ENCODE data around the gene CREB3. TPM values are rescaled to one million over a fixed set of nuclear protein-coding genes. Genes with fewer than 3 reads are reported as not detected.

Gene CREB3
- total and polyA plus RNA-seq, 9 of the 15 experiments (the other 6 are each of a cell fraction or from before 2014, with no cell fraction given), result 5.7 to 18.3 (median 14.9) TPM

DNA sequence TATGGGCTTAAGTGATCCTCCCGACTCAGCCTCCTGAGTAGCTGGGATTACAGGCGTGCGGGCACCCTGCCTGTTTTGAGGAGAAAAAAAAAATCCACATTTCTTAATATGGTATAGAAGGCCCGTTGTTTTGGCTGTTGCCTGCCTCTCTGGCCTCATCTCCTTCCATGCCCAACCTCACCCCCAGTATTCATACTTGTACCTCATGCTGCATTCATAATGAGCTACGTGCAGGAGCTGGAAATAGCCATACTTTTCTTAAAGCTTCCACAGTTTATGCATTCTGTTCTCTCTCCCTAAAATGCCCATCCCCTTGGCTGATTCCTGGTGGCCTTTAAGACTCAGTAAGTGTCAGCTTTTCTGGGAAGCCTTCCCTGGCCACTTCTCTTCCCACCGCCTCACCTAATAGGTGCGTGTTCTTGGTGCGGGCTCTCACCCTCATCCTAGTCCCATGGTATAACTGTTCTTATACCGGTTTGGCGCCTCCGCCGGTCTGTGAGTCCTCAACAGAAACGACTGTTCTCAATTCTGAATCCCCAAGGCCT is 40.6 kb upstream of the CREB3 start:
- Histone ChIP-seq H3K27ac (ENCODE audit: extremely low read depth, low read depth, low read length) (peak overlapping the region; percentile 86; the same call in 1 of the 3 replicates), H3K4me3 (no peak overlapping the region), H3K9me3 (replicated peaks; ENCODE audit: control insufficient read depth, insufficient read depth, low read depth, low read length) (no peaks in the 10 kb centered on the region), H3K27me3 (ENCODE audit: control insufficient read depth in 2 of 2, insufficient read depth in 2 of 2, low read length in 2 of 2) (no peaks in the 10 kb centered on the region), H4K20me1 (replicated peaks; ENCODE audit: control insufficient read depth, insufficient read depth, low read length) (no peaks in the 10 kb centered on the region), H3K4me1 (replicated peaks in 1 of 2; ENCODE audit: control insufficient read depth in 2 of 2, insufficient read depth in 2 of 2, low read length in 2 of 2) (peaks cover 12 to 23% of the 10 kb centered on the region in 2 experiments; a peak in 4 of 5 replicates), H2AFZ (ENCODE audit: low read depth, low read length) (peak overlapping the region; percentile 91; the same call in 1 of the 2 replicates), H3K79me2 (ENCODE audit: control insufficient read depth, insufficient read depth, low read length) (no peaks in the 10 kb centered on the region), H3K9me1 (ENCODE audit: control insufficient read depth, insufficient read depth, low read length) (no peaks in the 10 kb centered on the region), H3K4me2 (ENCODE audit: insufficient read depth, low read length) (peak overlapping the region; percentile 89; the same call in 1 of the 2 replicates), H3K36me3 (ENCODE audit: control insufficient read depth, insufficient read depth, low read length) (peaks cover 13% of the 10 kb centered on the region), H3K9ac (ENCODE audit: insufficient read depth in 1 of 2, low read depth in 2 of 2, low read length in 2 of 2) (peak overlapping the region in 1 of 2 experiments; percentile 73; a peak in 1 of 4 replicates)
- ATAC-seq, result no peak
- intact Hi-C loops (cut with micrococcal nuclease), result no loop called here
- FAIRE-seq, result peak; percentile 52
- ChIA-PET CTCF (ENCODE audit: low intra/inter-chr PET ratio) (no interaction called here), POLR2A (interaction anchor here (0.6 to 1.9 kb wide), 6 partner anchors 12 to 40 kb away, joined by 3 to 7 read pairs (median 4); partner anchors contain the start of genes CREB3 and TLN1)
- DNase-seq (ENCODE audit: extremely low read depth in 1 of 4, low spot score in 3 of 4), result no peak
- in situ Hi-C loops (cut with MboI), result no loop called here
- no TSS peak for BruUV-seq (replicated peaks)
- 72% methylated on average over 7 of the region's 13 CpGs for WGBS (ENCODE audit: insufficient coverage, low coverage, missing lambda C conversion rate)
- TF ChIP-seq KAT7 (CRISPR knock-in tag; IDR thresholded peaks at IDR 0.05; ENCODE audit: borderline replicate concordance) (no peak), NFIX (CRISPR knock-in tag; IDR thresholded peaks at IDR 0.05; ENCODE audit: low read depth) (no peak), HIVEP1 (CRISPR knock-in tag; IDR thresholded peaks at IDR 0.05) (no peak), CHAMP1 (IDR thresholded peaks at IDR 0.05) (no peak), ZNF778 (CRISPR knock-in tag; IDR thresholded peaks at IDR 0.05) (no peak), ZNF592 (IDR thresholded peaks at IDR 0.05) (no peak), BMI1 (IDR thresholded peaks at IDR 0.05; ENCODE audit: low read length) (no peak), NFYB (IDR thresholded peaks at IDR 0.05; ENCODE audit: extremely low read depth, insufficient read length) (no peak), TEAD1 (CRISPR knock-in tag; IDR thresholded peaks at IDR 0.05) (no peak), SUPT5H (IDR thresholded peaks at IDR 0.05) (no peak), CCNT2 (IDR thresholded peaks at IDR 0.05; ENCODE audit: borderline replicate concordance, extremely low read depth, insufficient read length, low read depth, low read length) (no peak)
- TF ChIP-seq, protein P1, sequence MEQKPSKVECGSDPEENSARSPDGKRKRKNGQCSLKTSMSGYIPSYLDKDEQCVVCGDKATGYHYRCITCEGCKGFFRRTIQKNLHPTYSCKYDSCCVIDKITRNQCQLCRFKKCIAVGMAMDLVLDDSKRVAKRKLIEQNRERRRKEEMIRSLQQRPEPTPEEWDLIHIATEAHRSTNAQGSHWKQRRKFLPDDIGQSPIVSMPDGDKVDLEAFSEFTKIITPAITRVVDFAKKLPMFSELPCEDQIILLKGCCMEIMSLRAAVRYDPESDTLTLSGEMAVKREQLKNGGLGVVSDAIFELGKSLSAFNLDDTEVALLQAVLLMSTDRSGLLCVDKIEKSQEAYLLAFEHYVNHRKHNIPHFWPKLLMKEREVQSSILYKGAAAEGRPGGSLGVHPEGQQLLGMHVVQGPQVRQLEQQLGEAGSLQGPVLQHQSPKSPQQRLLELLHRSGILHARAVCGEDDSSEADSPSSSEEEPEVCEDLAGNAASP (IDR thresholded peaks at IDR 0.05), result no peak
- TF ChIP-seq, protein P2, sequence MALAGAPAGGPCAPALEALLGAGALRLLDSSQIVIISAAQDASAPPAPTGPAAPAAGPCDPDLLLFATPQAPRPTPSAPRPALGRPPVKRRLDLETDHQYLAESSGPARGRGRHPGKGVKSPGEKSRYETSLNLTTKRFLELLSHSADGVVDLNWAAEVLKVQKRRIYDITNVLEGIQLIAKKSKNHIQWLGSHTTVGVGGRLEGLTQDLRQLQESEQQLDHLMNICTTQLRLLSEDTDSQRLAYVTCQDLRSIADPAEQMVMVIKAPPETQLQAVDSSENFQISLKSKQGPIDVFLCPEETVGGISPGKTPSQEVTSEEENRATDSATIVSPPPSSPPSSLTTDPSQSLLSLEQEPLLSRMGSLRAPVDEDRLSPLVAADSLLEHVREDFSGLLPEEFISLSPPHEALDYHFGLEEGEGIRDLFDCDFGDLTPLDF (CRISPR knock-in tag; IDR thresholded peaks at IDR 0.05), result no peak
